ENCODE measurements around the gene RFX7. TPM values are rescaled to one million over a fixed set of nuclear protein-coding genes. Genes with fewer than 3 reads are reported as not detected.

RFX7 gene
- total and polyA plus RNA-seq, 2 of the 8 experiments (the other 6 are each of a cell fraction or from before 2014, with no cell fraction given): 10.4 to 40.9 TPM

- H2AK5ac ChIP-seq (ENCODE audit: low read depth, low read length): no peak overlapping the region
- H2BK20ac ChIP-seq (ENCODE audit: low read length): no peak overlapping the region
- ChIA-PET POLR2A (ENCODE audit: partially characterized antibody) (interaction anchor here (0.7 to 1.7 kb wide), 3 partner anchors 9 to 36 kb away, joined by 3 to 5 read pairs (median 3); no protein-coding TSS in a partner anchor), CTCF (ENCODE audit: partially characterized antibody) (no interaction called here)
- H2BK5ac ChIP-seq (ENCODE audit: low read depth, low read length): no peak overlapping the region
- H4K5ac ChIP-seq (ENCODE audit: insufficient read length, low read depth, low read length): no peak overlapping the region
- no peak overlapping the region for H4K91ac ChIP-seq (replicated peaks; ENCODE audit: insufficient read length, low read length)
- H2AFZ ChIP-seq (ENCODE audit: low read length): no peak overlapping the region
- no peak overlapping the region for H4K8ac ChIP-seq (ENCODE audit: extremely low read depth, insufficient read depth, low read length)
- DNase-seq (ENCODE audit: low read depth in 1 of 2, low spot score in 2 of 2): no peak
- H3K79me1 ChIP-seq (ENCODE audit: low read depth, low read length): no peaks in the 10 kb centered on the region
- peaks cover 6 to 17% of the 10 kb centered on the region in 2 experiments for H3K9me3 ChIP-seq (ENCODE audit: insufficient read depth in 2 of 2, low read depth in 1 of 2, low read length in 1 of 2)
- no peak overlapping the region for H2BK12ac ChIP-seq (ENCODE audit: low read depth, low read length)
- H3K4ac ChIP-seq (replicated peaks; ENCODE audit: insufficient read length, low read depth, low read length): no peak overlapping the region
- no peaks in the 10 kb centered on the region for H3K23me2 ChIP-seq (ENCODE audit: low read depth, low read length)
- no peak overlapping the region for H2BK120ac ChIP-seq (replicated peaks; ENCODE audit: low read depth, low read length)
- H3K56ac ChIP-seq (replicated peaks; ENCODE audit: insufficient read length, low read depth, low read length): no peak overlapping the region
- H3K23ac ChIP-seq (ENCODE audit: insufficient read length): no peak overlapping the region
- no peak overlapping the region for H3K4me2 ChIP-seq (ENCODE audit: insufficient read depth in 1 of 2, low read depth in 2 of 2, low read length in 2 of 2)
- peaks cover 0 to 95% of the 10 kb centered on the region in 2 experiments; a peak in 3 of 4 replicates for H3K79me2 ChIP-seq (ENCODE audit: control insufficient read depth in 1 of 2, insufficient read depth in 2 of 2, low read length in 2 of 2)
- H3K14ac ChIP-seq (ENCODE audit: insufficient read length): no peak overlapping the region
- H3K27ac ChIP-seq (ENCODE audit: low read depth, low read length): no peak overlapping the region
- no peak overlapping the region for H3K9ac ChIP-seq (replicated peaks in 1 of 4; ENCODE audit: extremely low read depth in 1 of 4, low read depth in 3 of 4, low read length in 3 of 4)
- peaks cover 0 to 2% of the 10 kb centered on the region in 2 experiments for H4K20me1 ChIP-seq (replicated peaks in 1 of 2; ENCODE audit: control insufficient read depth in 1 of 2, insufficient read depth in 2 of 2, low read length in 2 of 2)
- H3K27me3 ChIP-seq (replicated peaks in 1 of 4; ENCODE audit: control insufficient read depth in 3 of 4, extremely low read depth in 1 of 4, insufficient read depth in 3 of 4, low read length in 3 of 4): no peaks in the 10 kb centered on the region
- FAIRE-seq: no peak
- peaks cover 2 to 12% (median 4%) of the 10 kb centered on the region in 4 experiments; a peak in 3 of 8 replicates for H3K36me3 ChIP-seq (ENCODE audit: control insufficient read depth in 2 of 4, insufficient read depth in 4 of 4, low read length in 3 of 4)
- H3K18ac ChIP-seq (ENCODE audit: extremely low read depth, low read length): no peak overlapping the region
- H3K4me1 ChIP-seq (replicated peaks in 1 of 4; ENCODE audit: control insufficient read depth in 3 of 4, insufficient read depth in 4 of 4, low read length in 3 of 4): peaks cover 0 to 3% (median 0%) of the 10 kb centered on the region in 4 experiments; a peak in 1 of 7 replicates
- H3K4me3 ChIP-seq (ENCODE audit: extremely low read depth in 1 of 4, insufficient read depth in 2 of 4, low read depth in 3 of 4, low read length in 4 of 4): no peak overlapping the region
- no peak overlapping the region for H2BK15ac ChIP-seq (ENCODE audit: low read length)
- 95% methylated on average over 3 of the region's 3 CpGs; no CpG with 5 or more reads in 1 of the 2 experiments for WGBS, 2 experiments (ENCODE audit: extremely low coverage in 1 of 2, insufficient coverage in 1 of 2, insufficient read length in 1 of 2, insufficient replicate concordance in 2 of 2, low coverage in 1 of 2, low lambda C conversion rate in 2 of 2, missing lambda C conversion rate in 1 of 2)
- TF ChIP-seq ATF3 (IDR thresholded peaks at IDR 0.05; ENCODE audit: insufficient read depth, low read depth, low read length) (no peak), SIRT6 (IDR thresholded peaks at IDR 0.05; ENCODE audit: low read length) (no peak), SIN3A (conservative IDR thresholded peaks at IDR 0.05 in 1 of 2, IDR thresholded peaks at IDR 0.05 in 1 of 2; ENCODE audit: low read depth in 1 of 2, low read length in 2 of 2) (no peak), NANOG (IDR thresholded peaks at IDR 0.05; ENCODE audit: insufficient read depth, low read depth, low read length, poor library complexity, severe bottlenecking) (no peak), PHF8 (conservative IDR thresholded peaks at IDR 0.05; ENCODE audit: low read depth, low read length) (no peak), BACH1 (IDR thresholded peaks at IDR 0.05; ENCODE audit: low read length) (no peak), USF2 (IDR thresholded peaks at IDR 0.05; ENCODE audit: low read length) (no peak), SUZ12 (IDR thresholded peaks at IDR 0.05; ENCODE audit: low read length) (no peak), ZNF274 (IDR thresholded peaks at IDR 0.05; ENCODE audit: borderline replicate concordance, extremely low read depth, low read length) (no peak), GTF2F1 (IDR thresholded peaks at IDR 0.05; ENCODE audit: borderline replicate concordance, low read depth, low read length) (no peak), HDAC6 (IDR thresholded peaks at IDR 0.05; ENCODE audit: low read depth, low read length) (no peak)
These were observed 21.4 kb downstream of the RFX7 start for GRCh38 chr15:56222302-56222701.

Measured in H1 (cell line).